Osteoblast (primary cell): ENCODE data around the gene OSBP2. TPM values are rescaled to one million over a fixed set of nuclear protein-coding genes. Genes with fewer than 3 reads are reported as not detected.

Experiments
- DNase-seq: peaks from one replicate; pipeline ENCODE4 v3.0.0; 2011; ENCODE audit warnings: low spot score, mixed read lengths; ENCODE audit not compliant: insufficient read length; ENCODE audit errors: missing footprints
- H2AFZ ChIP-seq: 2 replicates; pipeline ENCODE4 v1.6.0; 2011; ENCODE audit warnings: mild to moderate bottlenecking, low read length
- H3K27ac ChIP-seq: 2 replicates; pipeline ENCODE4 v1.5.1; 2011; ENCODE audit warnings: mild to moderate bottlenecking, low read depth, low read length, moderate library complexity
- H3K27me3 ChIP-seq: 2 replicates; pipeline ENCODE4 v1.6.0; 2012; ENCODE audit warnings: mild to moderate bottlenecking, control low read depth, inconsistent platforms, low read length, moderate library complexity; ENCODE audit not compliant: insufficient read depth
- H3K36me3 ChIP-seq: 2 replicates; pipeline ENCODE4 v1.5.1; 2011; ENCODE audit warnings: mild to moderate bottlenecking, low read length, control low read depth, moderate library complexity; ENCODE audit not compliant: insufficient read depth
- H3K4me1 ChIP-seq: 2 replicates; pipeline ENCODE4 v1.5.1; 2011; ENCODE audit warnings: mild to moderate bottlenecking, low read length, control low read depth, moderate library complexity; ENCODE audit not compliant: insufficient read depth
- H3K4me2 ChIP-seq: 2 replicates; pipeline ENCODE4 v1.6.0; 2011; ENCODE audit warnings: mild to moderate bottlenecking, low read length; ENCODE audit not compliant: insufficient read depth
- H3K4me3 ChIP-seq: fragments of 200-600 bp; sonication (generic); 3 replicates; pipeline ENCODE4 v1.5.1; 2012; ENCODE audit warnings: mild to moderate bottlenecking, low read length, inconsistent platforms; ENCODE audit not compliant: insufficient read depth
- H3K79me2 ChIP-seq: 2 replicates; pipeline ENCODE4 v1.6.0; 2012; ENCODE audit warnings: mild to moderate bottlenecking, low read length, control low read depth, inconsistent platforms; ENCODE audit not compliant: insufficient read depth
- H3K9me3 ChIP-seq: 2 replicates; pipeline ENCODE4 v1.5.1; 2011; ENCODE audit warnings: low read depth, low read length, control low read depth
- H4K20me1 ChIP-seq: 2 replicates; pipeline ENCODE4 v1.6.0; 2012; ENCODE audit warnings: mild to moderate bottlenecking, low read length, control low read depth; ENCODE audit not compliant: insufficient read depth
- CTCF ChIP-seq: IDR thresholded peaks from 2 replicates; pipeline ENCODE4 v1.5.1; 2011; ENCODE audit warnings: mild to moderate bottlenecking, low read depth, low read length, moderate library complexity; ENCODE audit errors: extremely low read depth
- total RNA-seq: library from RNA; depleted of rRNA; stranded (reverse); fragments of >200 nt; gene quantifications from 2 replicates; pipeline ENCODE4 v1.2.3, GENCODE V29; 2012

OSBP2 gene
- total RNA-seq, 1 donor = 4.3 TPM

DNA sequence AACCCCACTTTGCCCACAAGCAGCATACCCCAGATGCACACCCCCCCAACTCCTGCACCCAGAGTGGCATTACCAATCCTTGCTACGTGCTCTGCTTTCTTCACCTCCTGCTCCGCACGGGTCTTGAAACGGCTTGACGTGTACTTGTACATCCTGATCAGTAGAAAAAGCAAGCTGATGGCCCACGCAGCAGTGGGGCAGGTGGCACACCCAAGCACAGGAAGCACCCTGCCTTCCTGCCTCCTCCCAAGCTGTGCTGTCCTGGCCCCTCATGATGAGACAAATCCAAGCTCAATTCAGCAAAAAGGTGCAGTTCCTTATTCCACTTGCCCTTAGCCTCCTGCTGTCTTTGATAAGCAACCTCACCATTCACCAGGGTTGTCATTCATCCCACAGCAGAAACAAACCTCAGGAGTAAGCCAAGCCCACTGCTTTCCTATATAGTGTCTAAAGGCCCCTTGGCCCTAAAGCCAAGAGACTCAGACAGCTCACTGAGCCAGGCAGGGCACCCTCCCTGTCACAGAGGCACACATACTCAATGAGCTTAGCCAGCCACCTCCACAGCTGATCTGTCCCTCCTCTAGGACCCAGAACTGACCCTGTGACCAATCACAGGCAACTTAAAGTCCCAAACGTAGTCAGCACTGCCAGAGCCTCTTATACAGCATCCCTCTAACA lies 246.2 kb downstream of the OSBP2 start:
- Histone ChIP-seq H3K27me3 (no peaks in the 10 kb centered on the region), H3K4me1 (no peaks in the 10 kb centered on the region), H3K4me3 (no peak overlapping the region), H3K4me2 (no peak overlapping the region), H3K79me2 (no peaks in the 10 kb centered on the region), H4K20me1 (peaks cover 3% of the 10 kb centered on the region), H3K27ac (no peak overlapping the region), H3K36me3 (peaks cover 94% of the 10 kb centered on the region), H3K9me3 (no peaks in the 10 kb centered on the region), H2AFZ (no peak overlapping the region)
- no peak for TF ChIP-seq CTCF
- no peak for DNase-seq

DNA sequence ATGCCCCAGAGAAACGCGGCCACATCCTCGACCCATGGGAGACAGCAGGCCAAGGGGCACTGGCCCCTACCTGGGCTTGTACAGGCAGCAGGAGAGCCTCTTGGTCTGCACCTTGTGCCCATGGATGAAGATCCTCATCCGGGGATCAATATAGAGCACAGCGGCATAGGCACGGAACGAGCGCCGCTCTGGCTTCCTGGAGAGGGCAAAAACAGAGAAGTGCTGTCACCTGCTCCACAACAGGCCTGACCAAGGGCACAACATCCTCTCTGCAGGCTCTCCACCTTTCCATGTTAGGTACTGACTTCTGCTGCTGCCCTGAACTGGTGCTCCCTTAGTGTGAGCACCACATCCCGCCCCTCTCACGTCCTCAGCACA lies 246.7 kb downstream of the OSBP2 start:
- Histone ChIP-seq H3K4me1 (no peaks in the 10 kb centered on the region), H3K79me2 (no peaks in the 10 kb centered on the region), H3K36me3 (peaks cover 94% of the 10 kb centered on the region), H4K20me1 (peaks cover 3% of the 10 kb centered on the region), H3K4me2 (no peak overlapping the region), H2AFZ (no peak overlapping the region), H3K9me3 (no peaks in the 10 kb centered on the region), H3K27ac (no peak overlapping the region), H3K4me3 (no peak overlapping the region), H3K27me3 (no peaks in the 10 kb centered on the region)
- no peak for TF ChIP-seq CTCF
- DNase-seq = no peak

DNA sequence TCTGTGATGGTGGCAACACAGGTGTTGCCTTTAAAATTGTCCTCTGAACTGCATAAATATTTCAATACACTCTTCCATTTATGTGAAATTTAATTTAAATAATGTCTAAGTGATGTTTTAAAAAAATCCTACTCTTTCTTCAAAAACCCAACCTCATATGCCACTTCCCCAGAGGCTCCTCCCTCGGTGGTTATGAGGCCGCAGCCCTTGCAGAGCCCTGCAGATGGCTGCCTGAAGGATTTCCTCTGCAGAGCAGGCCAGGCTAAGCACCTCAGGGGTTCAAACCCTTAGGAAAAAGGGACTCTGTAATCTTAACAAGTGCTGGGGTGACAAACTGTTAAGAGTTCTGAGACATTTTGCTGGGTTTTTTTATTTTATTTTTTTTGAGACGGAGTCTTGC lies 248.7 kb downstream of the OSBP2 start:
- no peak overlapping the region for H3K4me2 ChIP-seq
- H3K9me3 ChIP-seq = no peaks in the 10 kb centered on the region
- H3K36me3 ChIP-seq = peaks cover 91% of the 10 kb centered on the region
- DNase-seq = no peak
- no peak overlapping the region for H2AFZ ChIP-seq
- peaks cover 12% of the 10 kb centered on the region for H4K20me1 ChIP-seq
- no peaks in the 10 kb centered on the region for H3K79me2 ChIP-seq
- no peak overlapping the region for H3K27ac ChIP-seq
- H3K27me3 ChIP-seq = no peaks in the 10 kb centered on the region
- peaks cover 5% of the 10 kb centered on the region for H3K4me1 ChIP-seq
- no peak for TF ChIP-seq CTCF
- no peak overlapping the region for H3K4me3 ChIP-seq

GRCh38 chr22:30944986-30945385 lies 250.3 kb downstream of the OSBP2 start:
- H2AFZ ChIP-seq = no peak overlapping the region
- peaks cover 12% of the 10 kb centered on the region for H4K20me1 ChIP-seq
- no peak for DNase-seq
- H3K4me1 ChIP-seq = peaks cover 15% of the 10 kb centered on the region
- H3K27ac ChIP-seq = no peak overlapping the region
- H3K36me3 ChIP-seq = peaks cover 89% of the 10 kb centered on the region
- no peaks in the 10 kb centered on the region for H3K9me3 ChIP-seq
- no peaks in the 10 kb centered on the region for H3K27me3 ChIP-seq
- no peak overlapping the region for H3K4me3 ChIP-seq
- no peak overlapping the region for H3K4me2 ChIP-seq
- no peak for TF ChIP-seq CTCF
- H3K79me2 ChIP-seq = no peaks in the 10 kb centered on the region
